ENCODE measurements around the gene CLSTN2. TPM values are rescaled to one million over a fixed set of nuclear protein-coding genes. Genes with fewer than 3 reads are reported as not detected.

The CLSTN2 gene
- total and polyA plus RNA-seq, 4 donors: 0.09 to 2.2 (median 0.55) TPM

DNA sequence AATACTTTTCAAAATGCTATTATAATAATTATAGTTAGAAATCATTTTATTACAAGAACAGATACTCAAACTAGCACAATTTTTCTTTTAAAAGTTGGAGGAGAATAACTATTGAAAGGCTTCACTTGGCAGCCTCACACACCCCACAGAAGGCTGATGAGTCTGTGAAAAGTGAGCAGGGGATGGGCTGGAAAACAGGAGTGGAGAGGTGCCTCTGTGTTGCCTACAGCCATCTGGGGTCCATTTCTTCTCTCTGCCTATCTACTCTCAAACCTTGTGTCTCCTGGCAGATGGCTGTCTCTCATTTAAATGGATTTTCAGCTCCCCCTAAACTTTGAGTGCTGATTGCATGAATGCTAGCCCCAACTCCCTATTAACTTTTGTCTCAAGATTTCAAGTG is 230.8 kb downstream of the CLSTN2 start:
- Histone ChIP-seq H3K4me3 (ENCODE audit: low read depth in 1 of 3, low read length in 3 of 3) (no peak overlapping the region), H3K27me3 (ENCODE audit: control insufficient read depth in 4 of 4, insufficient read depth in 4 of 4, low read length in 3 of 4) (peaks cover 0 to 5% (median 0%) of the 10 kb centered on the region in 4 donors), H3K27ac (ENCODE audit: low read depth in 1 of 2, low read length in 2 of 2) (no peak overlapping the region), H3K9ac (ENCODE audit: low read depth in 1 of 2, low read length in 2 of 2) (no peak overlapping the region), H3K9me3 (ENCODE audit: control insufficient read depth in 4 of 4, low read length in 3 of 4) (no peaks in the 10 kb centered on the region), H3K4me1 (ENCODE audit: control insufficient read depth in 4 of 4, insufficient read depth in 4 of 4, low read length in 3 of 4) (no peaks in the 10 kb centered on the region), H3K36me3 (ENCODE audit: control insufficient read depth in 4 of 4, insufficient read depth in 3 of 4, low read depth in 1 of 4, low read length in 3 of 4) (no peaks in the 10 kb centered on the region)
- TF ChIP-seq HNF4G (IDR thresholded peaks at IDR 0.05) (no peak), YY1 (IDR thresholded peaks at IDR 0.05) (no peak), SP1 (IDR thresholded peaks at IDR 0.05) (no peak), RAD21 (IDR thresholded peaks at IDR 0.05) (no peak), HNF4A (conservative IDR thresholded peaks at IDR 0.05) (no peak), NR2F2 (IDR thresholded peaks at IDR 0.05) (no peak), TAF1 (conservative IDR thresholded peaks at IDR 0.05) (no peak)
- TF ChIP-seq, protein P1, sequence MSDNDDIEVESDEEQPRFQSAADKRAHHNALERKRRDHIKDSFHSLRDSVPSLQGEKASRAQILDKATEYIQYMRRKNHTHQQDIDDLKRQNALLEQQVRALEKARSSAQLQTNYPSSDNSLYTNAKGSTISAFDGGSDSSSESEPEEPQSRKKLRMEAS (IDR thresholded peaks at IDR 0.05): no peak
- DNase-seq (ENCODE audit: low spot score): no peak

DNA sequence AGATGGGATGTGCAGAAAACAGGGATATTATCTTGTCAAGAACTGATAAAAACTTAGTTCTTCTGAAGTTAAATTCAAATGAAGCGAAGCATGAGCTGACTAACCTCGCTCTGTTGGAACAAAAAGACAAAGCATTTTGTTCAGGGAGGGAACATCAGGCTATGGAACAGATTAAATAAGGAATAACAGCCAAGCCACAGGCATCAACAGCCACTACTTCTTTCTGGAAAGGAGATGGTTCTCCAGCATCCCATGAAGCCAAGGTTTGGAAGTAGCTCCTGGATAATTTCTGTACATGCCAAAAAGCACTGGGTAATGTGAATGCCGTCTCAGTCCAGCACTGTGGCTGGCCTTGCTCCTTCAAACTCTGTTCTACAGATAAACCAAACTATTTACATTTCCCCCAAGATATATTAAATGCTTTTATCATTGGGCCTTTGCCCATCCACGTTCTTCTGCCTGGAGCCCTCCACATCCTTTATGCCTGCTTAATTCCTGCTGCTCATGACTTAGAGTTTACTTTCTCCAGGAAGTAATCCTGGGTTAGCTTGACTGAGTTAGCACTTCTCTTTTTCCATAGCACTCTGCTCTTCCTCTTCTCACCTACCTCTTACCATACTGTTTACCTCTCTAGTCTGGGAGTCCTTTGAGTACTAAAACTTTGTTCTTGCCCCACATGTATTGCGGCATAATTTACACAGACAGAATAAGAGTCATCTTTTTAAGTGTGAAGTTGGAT is 232.0 kb downstream of the CLSTN2 start:
- Histone ChIP-seq H3K9me3 (ENCODE audit: control insufficient read depth in 4 of 4, low read length in 3 of 4) (no peaks in the 10 kb centered on the region), H3K27ac (ENCODE audit: low read depth in 1 of 2, low read length in 2 of 2) (no peak overlapping the region), H3K4me3 (ENCODE audit: low read depth in 1 of 3, low read length in 3 of 3) (no peak overlapping the region), H3K36me3 (ENCODE audit: control insufficient read depth in 4 of 4, insufficient read depth in 3 of 4, low read depth in 1 of 4, low read length in 3 of 4) (no peaks in the 10 kb centered on the region), H3K9ac (ENCODE audit: low read depth in 1 of 2, low read length in 2 of 2) (no peak overlapping the region), H3K4me1 (ENCODE audit: control insufficient read depth in 4 of 4, insufficient read depth in 4 of 4, low read length in 3 of 4) (no peaks in the 10 kb centered on the region), H3K27me3 (ENCODE audit: control insufficient read depth in 4 of 4, insufficient read depth in 4 of 4, low read length in 3 of 4) (peaks cover 0 to 4% (median 0%) of the 10 kb centered on the region in 4 donors)
- 70% methylated on average over 5 of the region's 5 CpGs for WGBS
- TF ChIP-seq, protein P2, sequence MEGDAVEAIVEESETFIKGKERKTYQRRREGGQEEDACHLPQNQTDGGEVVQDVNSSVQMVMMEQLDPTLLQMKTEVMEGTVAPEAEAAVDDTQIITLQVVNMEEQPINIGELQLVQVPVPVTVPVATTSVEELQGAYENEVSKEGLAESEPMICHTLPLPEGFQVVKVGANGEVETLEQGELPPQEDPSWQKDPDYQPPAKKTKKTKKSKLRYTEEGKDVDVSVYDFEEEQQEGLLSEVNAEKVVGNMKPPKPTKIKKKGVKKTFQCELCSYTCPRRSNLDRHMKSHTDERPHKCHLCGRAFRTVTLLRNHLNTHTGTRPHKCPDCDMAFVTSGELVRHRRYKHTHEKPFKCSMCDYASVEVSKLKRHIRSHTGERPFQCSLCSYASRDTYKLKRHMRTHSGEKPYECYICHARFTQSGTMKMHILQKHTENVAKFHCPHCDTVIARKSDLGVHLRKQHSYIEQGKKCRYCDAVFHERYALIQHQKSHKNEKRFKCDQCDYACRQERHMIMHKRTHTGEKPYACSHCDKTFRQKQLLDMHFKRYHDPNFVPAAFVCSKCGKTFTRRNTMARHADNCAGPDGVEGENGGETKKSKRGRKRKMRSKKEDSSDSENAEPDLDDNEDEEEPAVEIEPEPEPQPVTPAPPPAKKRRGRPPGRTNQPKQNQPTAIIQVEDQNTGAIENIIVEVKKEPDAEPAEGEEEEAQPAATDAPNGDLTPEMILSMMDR (IDR thresholded peaks at IDR 0.05; ENCODE audit: low read depth, low read length, missing input control): no peak
- TF ChIP-seq FOXA1 (IDR thresholded peaks at IDR 0.05): no peak
- no peak for TF ChIP-seq JUND (IDR thresholded peaks at IDR 0.05)
- TF ChIP-seq, protein P3, sequence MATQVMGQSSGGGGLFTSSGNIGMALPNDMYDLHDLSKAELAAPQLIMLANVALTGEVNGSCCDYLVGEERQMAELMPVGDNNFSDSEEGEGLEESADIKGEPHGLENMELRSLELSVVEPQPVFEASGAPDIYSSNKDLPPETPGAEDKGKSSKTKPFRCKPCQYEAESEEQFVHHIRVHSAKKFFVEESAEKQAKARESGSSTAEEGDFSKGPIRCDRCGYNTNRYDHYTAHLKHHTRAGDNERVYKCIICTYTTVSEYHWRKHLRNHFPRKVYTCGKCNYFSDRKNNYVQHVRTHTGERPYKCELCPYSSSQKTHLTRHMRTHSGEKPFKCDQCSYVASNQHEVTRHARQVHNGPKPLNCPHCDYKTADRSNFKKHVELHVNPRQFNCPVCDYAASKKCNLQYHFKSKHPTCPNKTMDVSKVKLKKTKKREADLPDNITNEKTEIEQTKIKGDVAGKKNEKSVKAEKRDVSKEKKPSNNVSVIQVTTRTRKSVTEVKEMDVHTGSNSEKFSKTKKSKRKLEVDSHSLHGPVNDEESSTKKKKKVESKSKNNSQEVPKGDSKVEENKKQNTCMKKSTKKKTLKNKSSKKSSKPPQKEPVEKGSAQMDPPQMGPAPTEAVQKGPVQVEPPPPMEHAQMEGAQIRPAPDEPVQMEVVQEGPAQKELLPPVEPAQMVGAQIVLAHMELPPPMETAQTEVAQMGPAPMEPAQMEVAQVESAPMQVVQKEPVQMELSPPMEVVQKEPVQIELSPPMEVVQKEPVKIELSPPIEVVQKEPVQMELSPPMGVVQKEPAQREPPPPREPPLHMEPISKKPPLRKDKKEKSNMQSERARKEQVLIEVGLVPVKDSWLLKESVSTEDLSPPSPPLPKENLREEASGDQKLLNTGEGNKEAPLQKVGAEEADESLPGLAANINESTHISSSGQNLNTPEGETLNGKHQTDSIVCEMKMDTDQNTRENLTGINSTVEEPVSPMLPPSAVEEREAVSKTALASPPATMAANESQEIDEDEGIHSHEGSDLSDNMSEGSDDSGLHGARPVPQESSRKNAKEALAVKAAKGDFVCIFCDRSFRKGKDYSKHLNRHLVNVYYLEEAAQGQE (IDR thresholded peaks at IDR 0.05): no peak
- no peak for TF ChIP-seq FOXA2 (IDR thresholded peaks at IDR 0.05)
- no peak for TF ChIP-seq NR2F2 (IDR thresholded peaks at IDR 0.05)
- TF ChIP-seq HNF4A (conservative IDR thresholded peaks at IDR 0.05): no peak
- TF ChIP-seq HNF4G (IDR thresholded peaks at IDR 0.05): no peak
- TF ChIP-seq, protein P1 (IDR thresholded peaks at IDR 0.05): no peak
- TF ChIP-seq, protein P4, sequence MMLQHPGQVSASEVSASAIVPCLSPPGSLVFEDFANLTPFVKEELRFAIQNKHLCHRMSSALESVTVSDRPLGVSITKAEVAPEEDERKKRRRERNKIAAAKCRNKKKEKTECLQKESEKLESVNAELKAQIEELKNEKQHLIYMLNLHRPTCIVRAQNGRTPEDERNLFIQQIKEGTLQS (IDR thresholded peaks at IDR 0.05): no peak
- no peak for TF ChIP-seq EGR1 (IDR thresholded peaks at IDR 0.05; ENCODE audit: low read depth in 2 of 2)
- TF ChIP-seq, protein P5, sequence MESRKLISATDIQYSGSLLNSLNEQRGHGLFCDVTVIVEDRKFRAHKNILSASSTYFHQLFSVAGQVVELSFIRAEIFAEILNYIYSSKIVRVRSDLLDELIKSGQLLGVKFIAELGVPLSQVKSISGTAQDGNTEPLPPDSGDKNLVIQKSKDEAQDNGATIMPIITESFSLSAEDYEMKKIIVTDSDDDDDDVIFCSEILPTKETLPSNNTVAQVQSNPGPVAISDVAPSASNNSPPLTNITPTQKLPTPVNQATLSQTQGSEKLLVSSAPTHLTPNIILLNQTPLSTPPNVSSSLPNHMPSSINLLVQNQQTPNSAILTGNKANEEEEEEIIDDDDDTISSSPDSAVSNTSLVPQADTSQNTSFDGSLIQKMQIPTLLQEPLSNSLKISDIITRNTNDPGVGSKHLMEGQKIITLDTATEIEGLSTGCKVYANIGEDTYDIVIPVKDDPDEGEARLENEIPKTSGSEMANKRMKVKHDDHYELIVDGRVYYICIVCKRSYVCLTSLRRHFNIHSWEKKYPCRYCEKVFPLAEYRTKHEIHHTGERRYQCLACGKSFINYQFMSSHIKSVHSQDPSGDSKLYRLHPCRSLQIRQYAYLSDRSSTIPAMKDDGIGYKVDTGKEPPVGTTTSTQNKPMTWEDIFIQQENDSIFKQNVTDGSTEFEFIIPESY (IDR thresholded peaks at IDR 0.05): no peak
- no peak for TF ChIP-seq GABPA (IDR thresholded peaks at IDR 0.05 in 1 of 2, conservative IDR thresholded peaks at IDR 0.05 in 1 of 2)
- no peak for TF ChIP-seq RAD21 (IDR thresholded peaks at IDR 0.05)
- no peak for TF ChIP-seq YY1 (IDR thresholded peaks at IDR 0.05)
- no peak for TF ChIP-seq RXRA (IDR thresholded peaks at IDR 0.05)
- no peak for TF ChIP-seq TAF1 (conservative IDR thresholded peaks at IDR 0.05)
- TF ChIP-seq SP1 (IDR thresholded peaks at IDR 0.05): no peak
- DNase-seq (ENCODE audit: low spot score): no peak
